Measurements from ENCODE around the gene TMEM117. TPM values are rescaled to one million over a fixed set of nuclear protein-coding genes. Genes with fewer than 3 reads are reported as not detected.

Gene TMEM117
- total and polyA plus RNA-seq, 2 donors (not counting 3 experiments of a cell fraction or from before 2014, with no cell fraction given): 1.2 to 3.8 TPM

GRCh38 chr12:44225149-44225510, 389.2 kb downstream of the TMEM117 start:
- H2AFZ ChIP-seq (ENCODE audit: low read depth, low read length): no peak overlapping the region
- no peak overlapping the region for H3K4me3 ChIP-seq (replicated peaks in 1 of 3; ENCODE audit: insufficient read depth in 1 of 3, low read depth in 1 of 3, low read length in 3 of 3)
- no peaks in the 10 kb centered on the region for H3K79me2 ChIP-seq (ENCODE audit: control insufficient read depth, insufficient read depth, low read length)
- no peak overlapping the region for H3K9ac ChIP-seq (replicated peaks; ENCODE audit: extremely low read depth, insufficient read depth, low read length)
- no peaks in the 10 kb centered on the region for H3K27me3 ChIP-seq (ENCODE audit: control insufficient read depth in 2 of 2, insufficient read depth in 2 of 2, low read length in 2 of 2)
- no peak for TF ChIP-seq EZH2 (IDR thresholded peaks at IDR 0.05; ENCODE audit: borderline replicate concordance, low read depth, low read length, severe bottlenecking)
- no peak for TF ChIP-seq MYC (IDR thresholded peaks at IDR 0.05; ENCODE audit: low read depth, low read length)
- no peak for TF ChIP-seq CTCF (IDR thresholded peaks at IDR 0.05; ENCODE audit: extremely low read depth in 1 of 2, insufficient read depth in 1 of 2, low read depth in 1 of 2, low read length in 2 of 2)
- TF ChIP-seq FOS (IDR thresholded peaks at IDR 0.05; ENCODE audit: borderline replicate concordance, insufficient read depth, low read length): no peak
- TF ChIP-seq MAX (IDR thresholded peaks at IDR 0.05; ENCODE audit: insufficient read depth, insufficient read length): no peak
- no peak for TF ChIP-seq POLR2AphosphoS5 (IDR thresholded peaks at IDR 0.05; ENCODE audit: insufficient read depth, low read depth, low read length)
- intact Hi-C loops (cut with micrococcal nuclease): no loop called here
- no peaks in the 10 kb centered on the region for H3K4me1 ChIP-seq (ENCODE audit: control insufficient read depth, extremely low read depth, insufficient read depth, low read length)
- no peaks in the 10 kb centered on the region for H3K9me3 ChIP-seq (replicated peaks; ENCODE audit: control insufficient read depth, insufficient read depth, low read length)
- H3K4me2 ChIP-seq (ENCODE audit: insufficient read depth, low read length): no peak overlapping the region
- dilution Hi-C loops (cut with MboI; ENCODE audit: extremely low pct_ligation_motif_present, low sequenced_read_pairs): no loop called here
- no peaks in the 10 kb centered on the region for H3K9me1 ChIP-seq (replicated peaks; ENCODE audit: control insufficient read depth, extremely low read depth, insufficient read depth, low read length)
- no peaks in the 10 kb centered on the region for H3K36me3 ChIP-seq (ENCODE audit: control insufficient read depth in 2 of 2, extremely low read depth in 1 of 2, insufficient read depth in 2 of 2, low read length in 2 of 2)
- ChIA-PET CTCF (no interaction called here), POLR2A (no interaction called here)
- no TSS peak for BruUV-seq (replicated peaks)
- H4K20me1 ChIP-seq (replicated peaks; ENCODE audit: control insufficient read depth, extremely low read depth, insufficient read depth, low read length): no peaks in the 10 kb centered on the region
- no peak overlapping the region for H3K27ac ChIP-seq (ENCODE audit: insufficient read depth, low read depth, low read length)
- DNase-seq (ENCODE audit: low read depth, low spot score) (no peak), FAIRE-seq (no peak)

- no peaks in the 10 kb centered on the region for H3K4me1 ChIP-seq (ENCODE audit: control insufficient read depth, extremely low read depth, insufficient read depth, low read length)
- no peaks in the 10 kb centered on the region for H3K9me1 ChIP-seq (replicated peaks; ENCODE audit: control insufficient read depth, extremely low read depth, insufficient read depth, low read length)
- intact Hi-C loops (cut with micrococcal nuclease) (no loop called here), dilution Hi-C loops (cut with MboI; ENCODE audit: extremely low pct_ligation_motif_present, low sequenced_read_pairs) (no loop called here)
- no peak overlapping the region for H3K4me2 ChIP-seq (ENCODE audit: insufficient read depth, low read length)
- H3K9ac ChIP-seq (replicated peaks; ENCODE audit: extremely low read depth, insufficient read depth, low read length): no peak overlapping the region
- H3K27ac ChIP-seq (ENCODE audit: insufficient read depth, low read depth, low read length): no peak overlapping the region
- H3K27me3 ChIP-seq (ENCODE audit: control insufficient read depth in 2 of 2, insufficient read depth in 2 of 2, low read length in 2 of 2): no peaks in the 10 kb centered on the region
- TF ChIP-seq GATA2 (IDR thresholded peaks at IDR 0.05; ENCODE audit: insufficient read depth, insufficient read length, low read depth, low read length) (no peak), POLR2A (IDR thresholded peaks at IDR 0.05; ENCODE audit: low read depth, low read length) (no peak), CTCF (IDR thresholded peaks at IDR 0.05; ENCODE audit: extremely low read depth in 1 of 2, insufficient read depth in 1 of 2, low read depth in 1 of 2, low read length in 2 of 2) (no peak), FOS (IDR thresholded peaks at IDR 0.05; ENCODE audit: borderline replicate concordance, insufficient read depth, low read length) (no peak)
- H3K36me3 ChIP-seq (ENCODE audit: control insufficient read depth in 2 of 2, extremely low read depth in 1 of 2, insufficient read depth in 2 of 2, low read length in 2 of 2): no peaks in the 10 kb centered on the region
- H4K20me1 ChIP-seq (replicated peaks; ENCODE audit: control insufficient read depth, extremely low read depth, insufficient read depth, low read length): no peaks in the 10 kb centered on the region
- no peak for DNase-seq (ENCODE audit: low read depth, low spot score)
- H3K79me2 ChIP-seq (ENCODE audit: control insufficient read depth, insufficient read depth, low read length): no peaks in the 10 kb centered on the region
- ChIA-PET CTCF (no interaction called here), POLR2A (no interaction called here)
- H3K4me3 ChIP-seq (replicated peaks in 1 of 3; ENCODE audit: insufficient read depth in 1 of 3, low read depth in 1 of 3, low read length in 3 of 3): no peak overlapping the region
- no peak overlapping the region for H2AFZ ChIP-seq (ENCODE audit: low read depth, low read length)
- H3K9me3 ChIP-seq (replicated peaks; ENCODE audit: control insufficient read depth, insufficient read depth, low read length): no peaks in the 10 kb centered on the region
- BruUV-seq (replicated peaks): no TSS peak
- no peak for FAIRE-seq
Observed at GRCh38 chr12:44227616-44228015, 391.7 kb downstream of the TMEM117 start.

Data from endothelial cell of umbilical vein (primary cell).